Stomach (tissue), 4 donors: ENCODE results near the gene TCTN3.

ENCODE experiments used
- CTCF ChIP-seq, 7 experiments: fragments of 450-650 bp in 4 of 7; fragments of 200-600 bp in 3 of 7; sonication (generic) in 3 of 7; IDR thresholded peaks; one replicate each; pipeline ENCODE4 v1.5.1; 2016 to 2019; ENCODE audit warnings: antibody characterized with exemption in 7 of 7, control low read depth in 2 of 7, mild to moderate bottlenecking in 1 of 7
- POLR2A ChIP-seq, 4 donors: fragments of 450-650 bp; IDR thresholded peaks; one replicate each; pipeline ENCODE4 v1.6.1; 2016; ENCODE audit warnings: antibody characterized with exemption in 4 of 4, control low read depth in 2 of 4, mild to moderate bottlenecking in 1 of 4, moderate library complexity in 1 of 4

DNA sequence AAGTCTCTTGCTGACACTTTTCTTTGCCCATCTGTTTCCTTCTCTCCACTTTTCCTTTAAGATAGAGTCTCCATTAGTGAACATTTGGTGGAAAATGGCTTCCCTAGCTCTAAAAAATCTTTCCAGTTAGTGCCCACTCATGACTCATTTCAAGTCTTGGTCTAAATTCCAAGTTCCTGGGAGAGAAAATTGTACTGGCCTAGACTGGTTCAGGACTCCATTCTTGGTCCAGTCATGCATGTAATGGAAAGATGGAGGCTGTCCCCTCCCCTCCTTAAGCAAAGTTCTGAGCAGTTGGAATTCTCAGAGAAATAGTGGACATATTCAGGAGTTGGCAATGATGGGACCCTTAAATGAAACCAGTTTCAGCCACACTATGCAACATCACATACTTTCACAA, 33.4 kb downstream of the TCTN3 start:
- TF ChIP-seq CTCF (IDR thresholded peaks at IDR 0.05) (no peak), POLR2A (IDR thresholded peaks at IDR 0.05) (no peak)
